Posterior cingulate gyrus (tissue), 11 donors: ENCODE data around the gene RNF5.

Source experiments
- DNase-seq, 10 donors: peaks; one replicate each; pipeline versions ENCODE4 v3.0.0 to v3.0.0-alpha.2; 2020 to 2021; ENCODE audit warnings: mixed read lengths in 3 of 10
- intact Hi-C: fragments of 100-400 bp; cut with DNase I; formaldehyde crosslinking; loops from one replicate; pipeline ENCODE4 v1.15.1; 2023

Gene RNF5

DNA sequence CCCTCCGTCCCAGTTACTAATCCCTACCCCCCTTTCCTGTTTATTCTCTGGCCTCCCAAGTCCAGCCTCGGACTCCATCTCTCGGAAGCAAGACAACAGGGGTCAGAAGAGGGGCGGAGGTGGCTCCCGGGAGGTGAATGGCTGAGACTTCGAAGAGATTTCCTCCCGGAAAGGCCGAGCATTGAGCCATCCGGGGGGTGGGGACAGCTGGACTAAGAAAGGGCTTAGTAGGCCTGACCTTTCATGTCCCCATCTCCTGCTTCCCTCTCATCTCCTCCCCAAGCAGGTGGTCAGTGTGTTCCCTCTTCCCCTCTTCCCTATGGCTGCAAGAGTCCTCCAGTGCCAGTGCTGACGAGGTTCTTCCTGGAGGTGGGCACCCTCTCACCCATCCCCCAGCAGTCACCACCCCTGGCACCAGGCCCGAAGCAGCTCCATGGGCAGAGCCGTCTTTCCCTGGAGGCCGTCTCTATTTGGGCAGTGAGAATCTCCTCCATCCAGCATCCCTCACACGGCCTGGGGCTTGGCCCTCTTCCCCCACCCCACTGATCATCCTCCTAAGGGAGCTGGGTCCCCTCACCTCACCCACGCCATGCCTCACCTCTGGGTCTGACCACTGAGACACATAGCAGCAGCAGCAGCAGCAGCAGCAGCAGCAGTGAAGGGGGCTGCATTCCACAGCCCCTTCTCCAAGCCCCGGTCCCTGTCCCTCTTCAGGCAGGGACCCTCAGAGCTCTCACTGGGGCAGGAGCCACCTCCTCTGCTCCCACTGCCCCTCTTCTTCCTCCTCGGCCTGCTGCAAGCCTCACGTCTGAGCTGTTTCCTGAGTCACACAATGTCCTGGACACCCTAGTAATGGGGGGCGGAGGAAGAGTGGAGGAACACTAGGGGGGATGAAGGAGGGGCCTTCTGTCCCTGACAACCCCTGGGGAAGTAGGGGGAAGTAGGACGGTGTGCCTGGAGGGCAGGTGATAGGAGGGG is 45.3 kb downstream of the RNF5 start, which contains the start of gene NOTCH4:
TSS of gene NOTCH4 (minus strand) at position 810 of the 978 bp plus-strand sequence. CDS start at position 671, 139 bp downstream.
- no peak for DNase-seq

DNA sequence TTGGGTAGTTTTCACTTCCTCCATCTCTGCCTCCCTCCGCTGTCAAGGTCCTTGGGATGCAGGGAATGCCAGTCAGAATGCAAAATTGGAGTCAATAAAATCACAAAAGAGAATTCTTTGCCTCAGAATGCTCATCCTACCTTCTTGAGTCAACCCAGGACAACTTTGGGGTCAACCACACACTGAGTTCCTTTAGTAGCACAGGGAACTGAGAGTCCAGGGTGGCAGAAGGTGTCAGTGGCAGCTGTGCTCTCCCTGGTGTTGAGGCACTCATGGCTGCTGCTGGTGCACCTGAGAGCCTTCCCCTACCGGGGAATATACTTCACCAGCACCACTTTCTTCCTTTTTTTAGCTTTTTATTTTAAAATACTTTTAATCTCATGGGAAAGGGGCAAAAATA is 46.5 kb downstream of the RNF5 start:
- no peak for DNase-seq
- intact Hi-C loops = no loop called here

More for the DNA sequence above, 45.3 kb downstream of the RNF5 start, which contains the start of gene NOTCH4:
- intact Hi-C loops = no loop called here

DNA sequence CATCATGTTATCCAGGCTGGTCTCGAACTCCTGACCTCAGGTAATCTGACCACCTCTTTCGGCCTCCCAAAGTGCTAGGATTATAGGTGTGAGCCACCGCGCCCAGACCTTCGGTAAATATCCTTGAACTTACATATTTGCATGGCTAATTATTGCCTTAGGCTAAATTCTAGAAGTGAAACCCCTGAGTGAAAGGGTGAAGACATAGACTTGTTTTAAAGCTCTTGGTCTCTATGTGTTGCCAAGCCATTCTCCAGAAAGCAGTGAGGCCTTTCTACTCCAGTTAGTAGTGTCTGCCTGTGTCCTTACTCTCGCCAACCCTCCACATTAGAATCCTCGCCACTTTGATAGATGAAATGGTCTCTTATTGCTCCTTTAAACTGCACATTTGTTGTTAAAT is 48.2 kb downstream of the RNF5 start:
- intact Hi-C loops = no loop called here
- DNase-seq = no peak
